Measurements from ENCODE around the gene ENGASE. TPM values are rescaled to one million over a fixed set of nuclear protein-coding genes. Genes with fewer than 3 reads are reported as not detected.

ENGASE gene
- total and polyA plus RNA-seq, 8 donors: 13.9 to 86.5 (median 21.6) TPM

DNA sequence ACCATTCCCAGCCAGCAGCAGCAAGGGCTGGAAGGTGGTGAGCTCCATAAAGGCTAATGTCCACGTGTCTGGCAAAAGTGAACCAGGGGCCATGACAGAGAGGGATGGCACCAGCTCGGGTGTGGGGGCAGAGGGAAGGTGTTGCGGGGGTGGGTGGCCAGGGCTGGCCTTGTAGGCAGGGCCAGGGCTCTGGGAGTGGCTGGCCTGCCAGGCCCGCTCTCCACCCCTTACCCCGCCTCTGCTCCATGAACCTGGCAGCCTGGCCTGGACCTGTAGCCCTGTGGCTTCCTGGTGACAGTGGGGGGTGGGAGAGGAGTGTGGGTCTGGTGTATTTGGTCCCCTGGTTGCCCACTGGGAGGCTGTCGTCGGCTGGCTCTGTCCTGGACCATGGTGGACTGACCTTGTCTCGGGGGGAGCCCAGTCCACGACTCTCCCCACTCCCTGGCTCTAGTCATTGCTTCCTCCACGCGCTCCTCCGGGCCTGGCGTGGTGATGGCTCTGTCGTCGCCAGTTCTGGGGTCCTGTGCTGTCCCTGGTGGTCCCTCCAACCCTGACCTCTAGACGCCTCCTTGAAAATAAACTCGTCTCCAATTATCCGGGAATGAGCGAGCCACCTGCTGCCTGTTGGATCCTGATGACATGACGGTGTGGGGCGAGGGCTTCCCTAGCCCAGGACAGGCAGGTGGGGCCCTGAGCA is 50.0 kb downstream of the ENGASE start:
- FAIRE-seq (no peak), ATAC-seq (no peak), DNase-seq (no peak)
- intact Hi-C loops (cut with DNase I): no loop called here
- Histone ChIP-seq H3K4me1 (no peaks in the 10 kb centered on the region), H3K36me3 (no peaks in the 10 kb centered on the region), H3K4me3 (no peak overlapping the region), H3K9me3 (no peaks in the 10 kb centered on the region), H3K27ac (no peak overlapping the region), H3K27me3 (peaks cover 0 to 3% (median 0%) of the 10 kb centered on the region in 4 donors)
- 73 to 86% methylated on average over 21 of the region's 21 CpGs for WGBS, 2 donors
- TF ChIP-seq, protein P1, sequence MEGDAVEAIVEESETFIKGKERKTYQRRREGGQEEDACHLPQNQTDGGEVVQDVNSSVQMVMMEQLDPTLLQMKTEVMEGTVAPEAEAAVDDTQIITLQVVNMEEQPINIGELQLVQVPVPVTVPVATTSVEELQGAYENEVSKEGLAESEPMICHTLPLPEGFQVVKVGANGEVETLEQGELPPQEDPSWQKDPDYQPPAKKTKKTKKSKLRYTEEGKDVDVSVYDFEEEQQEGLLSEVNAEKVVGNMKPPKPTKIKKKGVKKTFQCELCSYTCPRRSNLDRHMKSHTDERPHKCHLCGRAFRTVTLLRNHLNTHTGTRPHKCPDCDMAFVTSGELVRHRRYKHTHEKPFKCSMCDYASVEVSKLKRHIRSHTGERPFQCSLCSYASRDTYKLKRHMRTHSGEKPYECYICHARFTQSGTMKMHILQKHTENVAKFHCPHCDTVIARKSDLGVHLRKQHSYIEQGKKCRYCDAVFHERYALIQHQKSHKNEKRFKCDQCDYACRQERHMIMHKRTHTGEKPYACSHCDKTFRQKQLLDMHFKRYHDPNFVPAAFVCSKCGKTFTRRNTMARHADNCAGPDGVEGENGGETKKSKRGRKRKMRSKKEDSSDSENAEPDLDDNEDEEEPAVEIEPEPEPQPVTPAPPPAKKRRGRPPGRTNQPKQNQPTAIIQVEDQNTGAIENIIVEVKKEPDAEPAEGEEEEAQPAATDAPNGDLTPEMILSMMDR (IDR thresholded peaks at IDR 0.05): no peak

DNA sequence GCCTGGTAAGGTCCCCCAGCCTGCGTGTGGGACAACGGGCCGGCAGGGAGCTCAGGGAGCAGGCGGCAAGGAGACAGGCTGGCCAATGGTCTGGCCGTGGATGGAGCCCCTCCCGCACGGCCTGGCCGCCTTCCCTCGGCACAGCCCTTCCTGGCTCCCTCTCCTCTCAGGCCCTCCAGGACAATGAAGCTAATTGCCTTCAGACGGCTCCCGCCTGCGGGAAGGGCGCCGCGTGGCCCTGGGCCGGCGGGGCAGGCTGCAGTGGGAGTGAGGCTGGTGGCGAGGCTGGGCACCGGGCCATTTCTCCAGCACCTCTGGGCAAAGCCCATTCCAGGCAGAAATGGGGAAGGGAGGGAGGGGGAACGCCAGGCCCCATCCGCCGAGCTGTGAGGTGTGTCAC is 50.9 kb downstream of the ENGASE start:
- peak in 1 of 4 donors; percentile 15 for ATAC-seq
- no peaks in the 10 kb centered on the region for H3K9me3 ChIP-seq
- FAIRE-seq: no peak
- intact Hi-C loops (cut with DNase I): no loop called here
- TF ChIP-seq, protein P1 (IDR thresholded peaks at IDR 0.05): no peak
- H3K4me1 ChIP-seq: no peaks in the 10 kb centered on the region
- 23 to 24% methylated on average over 22 of the region's 22 CpGs for WGBS, 2 donors
- H3K4me3 ChIP-seq: no peak overlapping the region
- no peaks in the 10 kb centered on the region for H3K36me3 ChIP-seq
- H3K27ac ChIP-seq: no peak overlapping the region
- no peak for DNase-seq
- peaks cover 0 to 3% (median 0%) of the 10 kb centered on the region in 4 donors for H3K27me3 ChIP-seq

DNA sequence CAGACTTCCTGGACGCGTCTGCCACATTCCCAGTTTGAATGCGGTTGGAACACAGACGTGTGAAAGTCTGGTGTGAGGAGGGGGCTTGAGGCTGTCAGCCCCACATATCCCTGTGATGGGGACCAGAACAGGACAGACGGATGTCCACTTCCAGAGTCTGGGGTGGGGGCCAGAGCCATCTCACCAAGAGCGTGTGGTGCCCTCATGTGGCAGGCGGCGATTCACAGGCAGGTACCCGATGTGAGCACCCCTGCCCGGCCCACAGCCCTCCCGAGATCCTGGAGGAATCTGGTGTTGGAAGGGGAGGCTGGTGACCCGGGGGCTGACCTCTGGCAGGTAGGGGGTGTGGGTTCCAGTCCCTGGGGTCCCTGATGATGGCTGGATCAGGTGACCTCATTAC is 51.5 kb downstream of the ENGASE start:
- ATAC-seq (peak in 2 of 4 donors; percentile 32 to 41), DNase-seq (no peak), FAIRE-seq (no peak)
- Histone ChIP-seq H3K36me3 (no peaks in the 10 kb centered on the region), H3K4me1 (no peaks in the 10 kb centered on the region), H3K27ac (no peak overlapping the region), H3K27me3 (peaks cover 0 to 3% (median 0%) of the 10 kb centered on the region in 4 donors), H3K9me3 (no peaks in the 10 kb centered on the region), H3K4me3 (no peak overlapping the region)
- intact Hi-C loops (cut with DNase I): no loop called here
- TF ChIP-seq, protein P1 (IDR thresholded peaks at IDR 0.05): no peak
- 27 to 29% methylated on average over 12 of the region's 12 CpGs for WGBS, 2 donors

DNA sequence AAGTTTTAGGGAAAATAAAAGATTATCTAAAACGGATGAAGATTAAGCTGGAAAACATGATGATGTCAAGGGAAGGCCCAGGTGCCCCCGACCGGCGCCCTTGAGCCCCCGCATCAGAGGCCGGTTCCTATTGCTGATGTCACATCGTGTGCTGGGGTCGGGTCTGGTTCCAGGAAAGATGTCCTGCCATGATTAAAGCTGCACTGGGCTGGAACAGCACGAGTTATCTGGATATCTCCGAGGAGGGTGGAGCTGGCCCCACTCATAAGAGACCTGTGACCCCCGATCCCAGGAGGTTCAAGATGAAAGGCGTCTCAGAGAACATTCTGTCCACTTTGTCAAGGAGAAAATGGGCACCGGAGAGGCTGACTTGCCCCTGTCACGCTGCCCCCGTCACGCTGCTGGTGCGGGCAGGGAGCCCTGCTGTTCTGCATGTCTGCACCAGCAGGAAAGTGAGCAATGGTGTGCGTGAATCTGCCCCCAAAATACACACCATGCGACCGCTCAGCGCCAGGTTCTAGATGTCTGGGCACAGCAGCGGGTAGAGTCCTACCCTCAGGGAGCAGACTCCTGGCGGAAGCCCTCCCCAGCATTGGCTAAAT is 53.0 kb downstream of the ENGASE start:
- FAIRE-seq (no peak), ATAC-seq (no peak), DNase-seq (no peak)
- H3K36me3 ChIP-seq: no peaks in the 10 kb centered on the region
- 43 to 54% methylated on average over 23 of the region's 23 CpGs for WGBS, 2 donors
- H3K4me1 ChIP-seq: no peaks in the 10 kb centered on the region
- H3K27ac ChIP-seq: no peak overlapping the region
- intact Hi-C loops (cut with DNase I): no loop called here
- no peak overlapping the region for H3K4me3 ChIP-seq
- peaks cover 0 to 3% (median 0%) of the 10 kb centered on the region in 4 donors for H3K27me3 ChIP-seq
- TF ChIP-seq, protein P1 (IDR thresholded peaks at IDR 0.05): no peak
- no peaks in the 10 kb centered on the region for H3K9me3 ChIP-seq

DNA sequence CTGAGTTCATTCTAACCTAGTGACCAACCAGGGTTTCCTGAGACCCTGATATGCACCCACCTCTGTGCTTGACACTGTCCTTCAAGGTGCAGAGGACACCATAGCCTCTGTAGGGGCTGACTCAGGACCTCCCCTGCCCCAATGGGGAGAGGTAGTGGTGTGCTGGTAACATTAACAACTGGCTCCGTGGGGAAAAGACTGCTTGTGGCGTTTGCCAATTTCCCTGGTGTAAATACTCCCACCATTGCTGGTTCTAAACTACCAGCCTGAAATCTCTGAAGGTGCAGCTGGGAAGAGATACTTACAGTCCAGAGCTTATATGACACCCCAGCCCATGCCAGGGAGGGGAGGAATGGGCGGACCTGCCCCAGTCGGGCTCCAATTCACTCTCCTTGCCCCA is 54.9 kb downstream of the ENGASE start:
- Histone ChIP-seq H3K27ac (no peak overlapping the region), H3K9me3 (no peaks in the 10 kb centered on the region), H3K27me3 (peaks cover 0 to 3% (median 1%) of the 10 kb centered on the region in 4 donors), H3K4me1 (no peaks in the 10 kb centered on the region), H3K36me3 (no peaks in the 10 kb centered on the region), H3K4me3 (no peak overlapping the region)
- intact Hi-C loops (cut with DNase I): no loop called here
- DNase-seq (no peak), ATAC-seq (no peak), FAIRE-seq (no peak)
- TF ChIP-seq, protein P1 (IDR thresholded peaks at IDR 0.05): no peak
- 59 to 66% methylated on average over 4 of the region's 4 CpGs for WGBS, 2 donors
